H1 (cell line): Measurements from ENCODE around the gene AIDA. TPM values are rescaled to one million over a fixed set of nuclear protein-coding genes. Genes with fewer than 3 reads are reported as not detected.

Experiments
- CTCF ChIA-PET: fragments of 300-600 bp; sonication (Branson Sonifier 250); formaldehyde crosslinking; loops from one replicate; lab custom pipeline; 2021; ENCODE audit not compliant: partially characterized antibody; lab: Charles Lee
- POLR2A ChIA-PET: fragments of 300-600 bp; sonication (Branson Sonifier 250); formaldehyde crosslinking; loops from one replicate; lab custom pipeline; 2021; ENCODE audit warnings: inconsistent platforms; ENCODE audit not compliant: partially characterized antibody; lab: Charles Lee
- DNase-seq, 2 experiments: peaks; one replicate each; pipeline versions ENCODE4 v3.0.0 to v3.0.0-alpha.2; 2010 to 2022; ENCODE audit warnings: low spot score in 2 of 2, low read depth in 1 of 2, mixed read lengths in 1 of 2
- FAIRE-seq: peaks from 2 replicates; lab custom pipeline; 2011; peaks lifted over from hg19 to GRCh38; lab: Jason Lieb, UNC
- H2AFZ ChIP-seq: 2 replicates; pipeline ENCODE4 v1.8.1; 2012; ENCODE audit warnings: low read length, inconsistent platforms
- H2AK5ac ChIP-seq: 2 replicates; pipeline ENCODE4 v1.6.1; 2013; ENCODE audit warnings: low read depth, low read length
- H2BK120ac ChIP-seq: replicated peaks from 2 replicates; pipeline ENCODE3; 2013; ENCODE audit warnings: low read depth, low read length, inconsistent platforms
- H2BK12ac ChIP-seq: 2 replicates; pipeline ENCODE4 v1.6.1; 2013; ENCODE audit warnings: low read depth, low read length
- H2BK15ac ChIP-seq: 2 replicates; pipeline ENCODE4 v1.6.1; 2013; ENCODE audit warnings: low read length
- H2BK20ac ChIP-seq: 2 replicates; pipeline ENCODE4 v1.6.1; 2013; ENCODE audit warnings: low read length
- H2BK5ac ChIP-seq: 2 replicates; pipeline ENCODE4 v1.6.1; 2013; ENCODE audit warnings: low read depth, low read length
- H3K14ac ChIP-seq: 2 replicates; pipeline ENCODE4 v1.6.1; 2013; ENCODE audit warnings: inconsistent platforms; ENCODE audit not compliant: insufficient read length
- H3K18ac ChIP-seq: 2 replicates; pipeline ENCODE4 v1.6.1; 2013; ENCODE audit warnings: low read length; ENCODE audit errors: extremely low read depth
- H3K23ac ChIP-seq: 2 replicates; pipeline ENCODE4 v1.6.1; 2013; ENCODE audit warnings: inconsistent platforms; ENCODE audit not compliant: insufficient read length
- H3K23me2 ChIP-seq: 2 replicates; pipeline ENCODE4 v1.6.1; 2013; ENCODE audit warnings: low read depth, low read length
- H3K27ac ChIP-seq: 2 replicates; pipeline ENCODE4 v1.6.1; 2011; ENCODE audit warnings: low read depth, low read length, inconsistent platforms
- H3K27me3 ChIP-seq, 4 experiments: replicated peaks in 1 of 4; 1 replicate in 1 of 4; 2 replicates in 3 of 4; pipeline versions ENCODE4 v1.6.1 to v1.8.1; 2011 to 2013; ENCODE audit warnings: low read length in 3 of 4, mild to moderate bottlenecking in 3 of 4, inconsistent platforms in 2 of 4, mixed read lengths in 2 of 4, moderate library complexity in 1 of 4; ENCODE audit not compliant: control insufficient read depth in 3 of 4, insufficient read depth in 3 of 4; ENCODE audit errors: extremely low read depth in 1 of 4
- H3K36me3 ChIP-seq, 4 experiments: 2 replicates each; pipeline versions ENCODE4 v1.6.1 to v1.8.1; 2011 to 2013; ENCODE audit warnings: mild to moderate bottlenecking in 4 of 4, low read length in 3 of 4, moderate library complexity in 2 of 4, control low read depth in 1 of 4, inconsistent platforms in 1 of 4; ENCODE audit not compliant: insufficient read depth in 4 of 4, control insufficient read depth in 2 of 4
- H3K4ac ChIP-seq: replicated peaks from 2 replicates; pipeline ENCODE3; 2013; ENCODE audit warnings: low read length, low read depth, mixed read lengths, inconsistent platforms; ENCODE audit not compliant: insufficient read length
- H3K4me1 ChIP-seq, 4 experiments: replicated peaks in 1 of 4; 1 replicate in 1 of 4; 2 replicates in 3 of 4; pipeline versions ENCODE4 v1.6.1 to v1.8.1; 2011 to 2013; ENCODE audit warnings: low read length in 3 of 4, inconsistent platforms in 2 of 4, mixed read lengths in 1 of 4; ENCODE audit not compliant: insufficient read depth in 4 of 4, control insufficient read depth in 3 of 4
- H3K4me2 ChIP-seq, 2 experiments: 2 replicates each; pipeline versions ENCODE4 v1.6.1 to v1.8.1; 2011 to 2013; ENCODE audit warnings: low read depth in 2 of 2, low read length in 2 of 2, control low read depth in 1 of 2, inconsistent platforms in 1 of 2, mild to moderate bottlenecking in 1 of 2; ENCODE audit not compliant: insufficient read depth in 1 of 2
- H3K4me3 ChIP-seq, 4 experiments: fragments of 200-600, 300-600 bp in 1 of 4; sonication (generic), shearing (Covaris generic), sonication (Bioruptor Twin) in 1 of 4; 2 replicates each; pipeline versions ENCODE4 v1.5.1 to v1.8.1; 2011 to 2016; ENCODE audit warnings: low read length in 4 of 4, low read depth in 3 of 4, control low read depth in 2 of 4, inconsistent platforms in 2 of 4, mild to moderate bottlenecking in 2 of 4, mixed read lengths in 1 of 4, moderate library complexity in 1 of 4; ENCODE audit not compliant: insufficient read depth in 2 of 4; ENCODE audit errors: extremely low read depth in 1 of 4
- H3K56ac ChIP-seq: replicated peaks from 2 replicates; pipeline ENCODE3; 2013; ENCODE audit warnings: low read depth, mild to moderate bottlenecking, mixed read lengths, low read length, inconsistent platforms; ENCODE audit not compliant: insufficient read length
- H3K79me1 ChIP-seq: 2 replicates; pipeline ENCODE4 v1.6.1; 2013; ENCODE audit warnings: low read depth, low read length, control low read depth
- H3K79me2 ChIP-seq, 2 experiments: 2 replicates each; pipeline versions ENCODE4 v1.6.1 to v1.8.1; 2012 to 2013; ENCODE audit warnings: low read length in 2 of 2, mild to moderate bottlenecking in 2 of 2, inconsistent platforms in 1 of 2; ENCODE audit not compliant: insufficient read depth in 2 of 2, control insufficient read depth in 1 of 2
- H3K9ac ChIP-seq, 4 experiments: replicated peaks in 1 of 4; 1 replicate in 1 of 4; 2 replicates in 3 of 4; pipeline versions ENCODE4 v1.6.1 to v1.8.1; 2011 to 2013; ENCODE audit warnings: low read depth in 3 of 4, low read length in 3 of 4, control low read depth in 2 of 4, mild to moderate bottlenecking in 2 of 4, moderate library complexity in 2 of 4, inconsistent platforms in 1 of 4; ENCODE audit errors: extremely low read depth in 1 of 4
- H3K9me3 ChIP-seq, 2 experiments: 2 replicates each; pipeline versions ENCODE4 v1.6.1 to v1.8.1; 2012 to 2013; ENCODE audit warnings: mild to moderate bottlenecking in 2 of 2, moderate library complexity in 2 of 2, control low read depth in 1 of 2, inconsistent platforms in 1 of 2, low read depth in 1 of 2, low read length in 1 of 2, mixed read lengths in 1 of 2; ENCODE audit not compliant: insufficient read depth in 2 of 2
- H4K20me1 ChIP-seq, 2 experiments: replicated peaks in 1 of 2; 2 replicates each; pipeline versions ENCODE3 to v1.8.1; 2011 to 2013; ENCODE audit warnings: inconsistent platforms in 2 of 2, low read length in 2 of 2, mild to moderate bottlenecking in 1 of 2; ENCODE audit not compliant: insufficient read depth in 2 of 2, control insufficient read depth in 1 of 2
- H4K5ac ChIP-seq: 2 replicates; pipeline ENCODE4 v1.6.1; 2013; ENCODE audit warnings: low read length, low read depth, mixed read lengths, inconsistent platforms; ENCODE audit not compliant: insufficient read length
- H4K8ac ChIP-seq: 2 replicates; pipeline ENCODE4 v1.8.0; 2013; ENCODE audit warnings: mild to moderate bottlenecking, moderate library complexity, low read length, inconsistent platforms; ENCODE audit not compliant: insufficient read depth; ENCODE audit errors: extremely low read depth
- H4K91ac ChIP-seq: replicated peaks from 2 replicates; pipeline ENCODE3; 2013; ENCODE audit warnings: low read length, mixed read lengths, inconsistent platforms; ENCODE audit not compliant: insufficient read length
- CBX8 ChIP-seq: fragments of 300-800, 300-1000 bp; sonication (generic); IDR thresholded peaks from 2 replicates; pipeline ENCODE4 v1.7.1; 2016; ENCODE audit warnings: low read depth, low read length, borderline replicate concordance
- HDAC2 ChIP-seq, 2 experiments: fragments of 300-600 bp in 1 of 2; sonication (generic) in 1 of 2; IDR thresholded peaks; 2 replicates each; pipeline ENCODE4 v1.6.1; 2011 to 2012; ENCODE audit warnings: low read depth in 2 of 2, low read length in 2 of 2, mild to moderate bottlenecking in 2 of 2, moderate library complexity in 2 of 2, borderline replicate concordance in 1 of 2, inconsistent platforms in 1 of 2
- KDM4A ChIP-seq: IDR thresholded peaks from one replicate; pipeline ENCODE4 v1.7.1; 2012; ENCODE audit warnings: low read depth, mild to moderate bottlenecking, moderate library complexity, low read length, inconsistent platforms; ENCODE audit not compliant: severe bottlenecking
- RBBP5 ChIP-seq: IDR thresholded peaks from 2 replicates; pipeline ENCODE4 v1.7.1; 2012; ENCODE audit warnings: low read depth, mild to moderate bottlenecking, inconsistent platforms, low read length, moderate library complexity, borderline replicate concordance
- SAP30 ChIP-seq: fragments of 300-600 bp; sonication (generic); IDR thresholded peaks from 2 replicates; pipeline ENCODE4 v1.7.1; 2012; ENCODE audit warnings: low read length, moderate library complexity, mild to moderate bottlenecking, inconsistent platforms; ENCODE audit not compliant: insufficient read depth, insufficient replicate concordance
- SUZ12 ChIP-seq: fragments of 200-600 bp; sonication (generic); IDR thresholded peaks from 2 replicates; pipeline ENCODE4 v1.6.1; 2012; ENCODE audit warnings: mild to moderate bottlenecking, inconsistent platforms, low read length, moderate library complexity, mixed read lengths
- WGBS, 2 experiments: shearing (Covaris generic) in 1 of 2; methylation state at CpG; one replicate each; pipeline versions ENCODE4 v1.1.6 to v1.1.7; 2013 to 2015; ENCODE audit warnings: low lambda C conversion rate in 2 of 2, mixed read lengths in 2 of 2, inconsistent platforms in 1 of 2, low coverage in 1 of 2, missing lambda C conversion rate in 1 of 2; ENCODE audit not compliant: insufficient replicate concordance in 2 of 2, insufficient coverage in 1 of 2, insufficient read length in 1 of 2; ENCODE audit errors: extremely low coverage in 1 of 2, missing lambda C conversion rate in 1 of 2; 5-methylcytosine and 5-hydroxymethylcytosine counted together
- polyA plus RNA-seq, 7 experiments: library from polyadenylated mRNA; depleted of rRNA in 3 of 7; stranded (reverse) in 5 of 7; unstranded in 2 of 7; fragments of >200 nt in 5 of 7; fragments of 200-250 nt in 2 of 7; gene quantifications; 1 replicate in 5 of 7; 2 replicates in 1 of 7; 4 replicates in 1 of 7; pipeline versions ENCODE4 v1.2.1 to v1.2.3, GENCODE V29; 2011 to 2013; ENCODE audit warnings: missing spikeins in 2 of 7, mixed read lengths in 2 of 7
- total RNA-seq: library from RNA; stranded (reverse); fragmentation: NEBNext Ultra II Directional; extraction: Animal tissue kit (Norgen Biotek cat#: 25700); gene quantifications from 2 replicates; pipeline ENCODE4 v1.2.1, GENCODE V29; 2021

The AIDA gene
- total and polyA plus RNA-seq, 2 of the 8 experiments (the other 6 are each of a cell fraction or from before 2014, with no cell fraction given) = 52.5 to 103 TPM

DNA sequence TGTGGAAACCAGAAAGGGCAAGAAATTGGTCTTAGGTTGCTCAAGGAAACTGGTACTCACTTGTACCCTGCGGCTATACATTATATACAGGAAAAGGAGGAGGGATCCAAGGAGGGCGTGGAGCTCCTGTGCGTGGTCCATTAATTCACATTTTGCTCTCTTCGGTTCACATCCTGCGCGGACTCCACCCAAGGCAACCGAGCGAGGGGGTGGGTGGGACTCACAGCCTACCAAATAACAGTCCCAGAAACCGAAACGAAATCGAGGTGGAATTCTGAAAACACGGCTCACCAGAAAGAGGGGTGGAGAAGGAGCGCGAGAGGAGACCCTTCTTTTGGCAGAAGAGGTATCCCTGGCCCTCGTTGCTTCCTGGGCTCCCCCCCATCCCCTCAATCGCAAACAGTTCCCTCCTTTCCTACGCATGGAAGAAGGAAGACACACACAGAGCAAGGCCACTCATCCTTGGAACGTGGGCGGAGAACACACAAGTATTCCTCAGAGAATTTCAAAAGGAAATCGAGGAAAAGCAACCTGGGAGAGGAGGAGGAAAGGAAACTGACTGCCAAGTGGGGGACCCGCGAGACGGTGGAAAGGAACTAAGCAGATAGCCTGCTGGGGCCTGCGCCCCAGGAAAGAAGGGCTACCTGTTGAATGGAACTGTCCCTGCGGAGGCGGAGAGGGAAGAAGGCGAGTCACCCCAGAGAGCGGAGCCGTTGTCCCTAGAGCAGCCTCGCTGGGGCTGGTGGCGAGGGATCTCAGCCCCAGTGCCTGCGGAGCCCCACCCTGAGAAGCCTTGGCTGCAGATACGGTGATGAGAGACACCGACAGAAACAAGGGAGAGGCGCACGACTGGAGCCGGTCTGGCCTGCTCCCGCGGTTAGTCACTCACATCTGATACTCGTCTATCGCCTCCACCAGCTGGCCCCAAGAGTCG lies 705 bp downstream of the AIDA start:
- H2BK5ac ChIP-seq = peak overlapping the region; percentile 6; the same call in 1 of the 2 replicates
- H3K4me2 ChIP-seq = peak overlapping the region; percentile 82 to 91
- H2BK15ac ChIP-seq = peak overlapping the region; percentile 88
- H2BK12ac ChIP-seq = 0 out of 2 replicates have a peak overlapping the region, but pooled peaks have one; percentile 7
- peak overlapping the region; percentile 78 for H3K18ac ChIP-seq
- H4K8ac ChIP-seq = peak overlapping the region; percentile 96
- WGBS, 2 experiments = 1% methylated on average over 37 of the region's 42 CpGs; no CpG with 5 or more reads in 1 of the 2 experiments
- H3K56ac ChIP-seq = peak overlapping the region; percentile 5
- H2AK5ac ChIP-seq = no peak overlapping the region
- H3K79me2 ChIP-seq = peaks cover 5 to 55% of the 10 kb centered on the region in 2 experiments; a peak in 3 of 4 replicates
- CTCF ChIA-PET = interaction anchor here (1.3 to 1.7 kb wide), 2 partner anchors 67 to 418 kb away, joined by 3 to 4 read pairs; no protein-coding TSS in a partner anchor
- FAIRE-seq = no peak
- no peak overlapping the region for H3K14ac ChIP-seq
- no peaks in the 10 kb centered on the region for H3K4me1 ChIP-seq
- POLR2A ChIA-PET = interaction anchor here (0.8 to 1.0 kb wide), 2 partner anchors 122 to 418 kb away, joined by 3 to 4 read pairs; partner anchors contain the start of gene TAF1A
- H3K4me3 ChIP-seq = peak overlapping the region; percentile 76 to 99 (median 94)
- peak overlapping the region; percentile 58 for H4K91ac ChIP-seq
- H3K79me1 ChIP-seq = peaks cover 3% of the 10 kb centered on the region
- H2BK20ac ChIP-seq = no peak overlapping the region
- no peaks in the 10 kb centered on the region for H3K27me3 ChIP-seq
- H2BK120ac ChIP-seq = no peak overlapping the region
- peak overlapping the region; percentile 55 to 94 (median 78) for H3K9ac ChIP-seq
- peaks cover 0 to 4% (median 2%) of the 10 kb centered on the region in 4 experiments; a peak in 2 of 8 replicates for H3K36me3 ChIP-seq
- no peaks in the 10 kb centered on the region for H3K9me3 ChIP-seq
- TF ChIP-seq CBX8 (no peak), RBBP5 (0 out of 2 replicates have a peak, but pooled peaks have one; percentile 19), SUZ12 (no peak), HDAC2 (IDR thresholded peaks at IDR 0.05; ENCODE audit: borderline replicate concordance in 1 of 2, low read depth in 2 of 2, low read length in 2 of 2) (0 out of 4 replicates have a peak, but pooled peaks of 1 of the 2 experiments have one; percentile 31), SAP30 (peak; percentile 45), KDM4A (peak; percentile 64)
- TF ChIP-seq, all 59 proteins: peak for 4
- DNase-seq = peak in 1 of 2 experiments; percentile 66
- Histone ChIP-seq H4K5ac (peak overlapping the region; percentile 85), H4K20me1 (no peaks in the 10 kb centered on the region), H3K23ac (no peak overlapping the region), H3K27ac (peak overlapping the region; percentile 54), H3K4ac (no peak overlapping the region), H3K23me2 (peaks cover 6% of the 10 kb centered on the region), H2AFZ (peak overlapping the region; percentile 84)
